WTC11 (cell line): ENCODE data around the gene ANGEL1. TPM values are rescaled to one million over a fixed set of nuclear protein-coding genes. Genes with fewer than 3 reads are reported as not detected.

Experiments used
- CDX4 ChIP-seq: fragments of 250-450 bp; sonication (Bioruptor Pico); IDR thresholded peaks from 2 replicates; pipeline ENCODE4 v1.9.0; 2021; ENCODE audit warnings: moderate library complexity, mild to moderate bottlenecking, inconsistent platforms, borderline replicate concordance
- CREB1 ChIP-seq: sonication (generic); formaldehyde crosslinking; IDR thresholded peaks from 2 replicates; pipeline ENCODE4 v1.8.0; 2023; ENCODE audit warnings: mild to moderate bottlenecking, missing genetic modification reagents
- CTCF ChIP-seq: fragments of 200-600 bp; IDR thresholded peaks from 2 replicates; pipeline ENCODE4 v1.8.0; 2022; ENCODE audit warnings: antibody characterized with exemption
- E2F4 ChIP-seq: sonication (generic); formaldehyde crosslinking; IDR thresholded peaks from 2 replicates; pipeline ENCODE4 v1.8.1; 2022; ENCODE audit warnings: low read depth, mild to moderate bottlenecking, moderate library complexity, missing genetic modification reagents, borderline replicate concordance
- ELF4 ChIP-seq: sonication (generic); formaldehyde crosslinking; IDR thresholded peaks from 2 replicates; pipeline ENCODE4 v1.8.1; 2022; ENCODE audit warnings: low read depth, mild to moderate bottlenecking, moderate library complexity, missing genetic modification reagents
- ESRRA ChIP-seq: sonication (generic); formaldehyde crosslinking; IDR thresholded peaks from 2 replicates; pipeline ENCODE4 v1.8.1; 2022; ENCODE audit warnings: mild to moderate bottlenecking, missing genetic modification reagents, borderline replicate concordance
- FOXJ3 ChIP-seq: sonication (generic); formaldehyde crosslinking; IDR thresholded peaks from 2 replicates; pipeline ENCODE4 v1.9.0; 2021; ENCODE audit warnings: missing genetic modification reagents, mild to moderate bottlenecking, borderline replicate concordance
- FOXK1 ChIP-seq: sonication (generic); formaldehyde crosslinking; IDR thresholded peaks from 2 replicates; pipeline ENCODE4 v1.8.0; 2022; ENCODE audit warnings: mild to moderate bottlenecking, moderate library complexity, missing genetic modification reagents
- GRHL2 ChIP-seq: fragments of 250-450 bp; sonication (Bioruptor Pico); IDR thresholded peaks from 2 replicates; pipeline ENCODE4 v1.8.0; 2022; ENCODE audit warnings: mild to moderate bottlenecking, moderate library complexity; ENCODE audit not compliant: insufficient replicate concordance, severe bottlenecking
- HMGA2 ChIP-seq: fragments of 250-450 bp; sonication (Bioruptor Pico); IDR thresholded peaks from 2 replicates; pipeline ENCODE4 v1.4.0; 2021; ENCODE audit warnings: mild to moderate bottlenecking, moderate library complexity
- JAZF1 ChIP-seq: fragments of 250-450 bp; sonication (Bioruptor Pico); IDR thresholded peaks from 2 replicates; pipeline ENCODE4 v1.9.0; 2021; ENCODE audit warnings: moderate library complexity, mild to moderate bottlenecking, inconsistent platforms
- KAT7 ChIP-seq: sonication (generic); formaldehyde crosslinking; IDR thresholded peaks from 2 replicates; pipeline ENCODE4 v1.8.1; 2023; ENCODE audit warnings: missing genetic modification reagents, mild to moderate bottlenecking, borderline replicate concordance
- MYBL2 ChIP-seq: sonication (generic); formaldehyde crosslinking; IDR thresholded peaks from 2 replicates; pipeline ENCODE4 v1.8.1; 2023; ENCODE audit warnings: mild to moderate bottlenecking, moderate library complexity, missing genetic modification reagents
- RORB ChIP-seq: fragments of 250-450 bp; sonication (Bioruptor Pico); IDR thresholded peaks from 2 replicates; pipeline ENCODE4 v1.9.0; 2021; ENCODE audit warnings: mild to moderate bottlenecking
- SMAD3 ChIP-seq: sonication (generic); formaldehyde crosslinking; IDR thresholded peaks from 2 replicates; pipeline ENCODE4 v1.8.0; 2022; ENCODE audit warnings: missing genetic modification reagents, mild to moderate bottlenecking, borderline replicate concordance
- STAT6 ChIP-seq: sonication (generic); formaldehyde crosslinking; conservative IDR thresholded peaks from 2 replicates; pipeline ENCODE4 v1.8.1; 2023; ENCODE audit warnings: mild to moderate bottlenecking, low read depth, missing genetic modification reagents, moderate library complexity
- TCF7 ChIP-seq: sonication (generic); formaldehyde crosslinking; IDR thresholded peaks from 2 replicates; pipeline ENCODE4 v1.8.0; 2022; ENCODE audit warnings: mild to moderate bottlenecking, low read depth, missing genetic modification reagents, moderate library complexity
- TEAD4 ChIP-seq: sonication (generic); formaldehyde crosslinking; IDR thresholded peaks from 2 replicates; pipeline ENCODE4 v1.8.0; 2022; ENCODE audit warnings: mild to moderate bottlenecking, missing genetic modification reagents
- ZBTB43 ChIP-seq: sonication (generic); formaldehyde crosslinking; IDR thresholded peaks from 2 replicates; pipeline ENCODE4 v1.8.1; 2023; ENCODE audit warnings: mild to moderate bottlenecking, missing genetic modification reagents
- ZNF263 ChIP-seq: sonication (generic); formaldehyde crosslinking; IDR thresholded peaks from 2 replicates; pipeline ENCODE4 v1.8.1; 2022; ENCODE audit warnings: low read depth, mild to moderate bottlenecking, moderate library complexity, missing genetic modification reagents
- total RNA-seq: library from RNA; stranded (reverse); gene quantifications from 3 replicates; pipeline ENCODE4 v1.2.3, GENCODE V29; 2021
- TF ChIP-seq, protein P1 (sequence below): sonication (generic); formaldehyde crosslinking; IDR thresholded peaks from 2 replicates; pipeline ENCODE4 v1.8.0; 2022; ENCODE audit warnings: mild to moderate bottlenecking, missing genetic modification reagents
- TF ChIP-seq, protein P2 (sequence below): sonication (generic); formaldehyde crosslinking; IDR thresholded peaks from 2 replicates; pipeline ENCODE4 v1.8.1; 2023; ENCODE audit warnings: mild to moderate bottlenecking, missing genetic modification reagents, moderate library complexity
- TF ChIP-seq, protein P3 (sequence below): sonication (generic); formaldehyde crosslinking; IDR thresholded peaks from 2 replicates; pipeline ENCODE4 v1.8.0; 2022; ENCODE audit warnings: mild to moderate bottlenecking, missing genetic modification reagents
- TF ChIP-seq, protein P4 (sequence below): sonication (generic); formaldehyde crosslinking; IDR thresholded peaks from 2 replicates; pipeline ENCODE4 v1.8.1; 2022; ENCODE audit warnings: mild to moderate bottlenecking, missing genetic modification reagents, moderate library complexity, borderline replicate concordance

ANGEL1 gene
- total RNA-seq, 1 experiment from 2014 or later: 29.7 TPM

- TF ChIP-seq E2F4 (CRISPR knock-in tag): peak; percentile 54; the same call in 1 of the 2 replicates
- TF ChIP-seq, protein P1, sequence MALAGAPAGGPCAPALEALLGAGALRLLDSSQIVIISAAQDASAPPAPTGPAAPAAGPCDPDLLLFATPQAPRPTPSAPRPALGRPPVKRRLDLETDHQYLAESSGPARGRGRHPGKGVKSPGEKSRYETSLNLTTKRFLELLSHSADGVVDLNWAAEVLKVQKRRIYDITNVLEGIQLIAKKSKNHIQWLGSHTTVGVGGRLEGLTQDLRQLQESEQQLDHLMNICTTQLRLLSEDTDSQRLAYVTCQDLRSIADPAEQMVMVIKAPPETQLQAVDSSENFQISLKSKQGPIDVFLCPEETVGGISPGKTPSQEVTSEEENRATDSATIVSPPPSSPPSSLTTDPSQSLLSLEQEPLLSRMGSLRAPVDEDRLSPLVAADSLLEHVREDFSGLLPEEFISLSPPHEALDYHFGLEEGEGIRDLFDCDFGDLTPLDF (CRISPR knock-in tag): no peak
- TF ChIP-seq GRHL2 (CRISPR knock-in tag): no peak
- TF ChIP-seq ZBTB43 (CRISPR knock-in tag): no peak
- no peak for TF ChIP-seq KAT7 (CRISPR knock-in tag)
- peak; percentile 12; the same call in 1 of the 2 replicates for TF ChIP-seq FOXK1 (CRISPR knock-in tag)
- peak; percentile 66; the same call in 1 of the 2 replicates for TF ChIP-seq ELF4
- no peak for TF ChIP-seq HMGA2 (CRISPR knock-in tag)
- TF ChIP-seq TCF7 (CRISPR knock-in tag): peak; percentile 7; the same call in 1 of the 2 replicates
- TF ChIP-seq, protein P2, sequence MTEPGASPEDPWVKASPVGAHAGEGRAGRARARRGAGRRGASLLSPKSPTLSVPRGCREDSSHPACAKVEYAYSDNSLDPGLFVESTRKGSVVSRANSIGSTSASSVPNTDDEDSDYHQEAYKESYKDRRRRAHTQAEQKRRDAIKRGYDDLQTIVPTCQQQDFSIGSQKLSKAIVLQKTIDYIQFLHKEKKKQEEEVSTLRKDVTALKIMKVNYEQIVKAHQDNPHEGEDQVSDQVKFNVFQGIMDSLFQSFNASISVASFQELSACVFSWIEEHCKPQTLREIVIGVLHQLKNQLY (CRISPR knock-in tag): no peak
- TF ChIP-seq FOXJ3 (CRISPR knock-in tag): no peak
- TF ChIP-seq CDX4: no peak
- TF ChIP-seq STAT6 (CRISPR knock-in tag): no peak
- no peak for TF ChIP-seq CREB1 (CRISPR knock-in tag)
- no peak; the same call in 1 of the 2 replicates for TF ChIP-seq ZNF263
- no peak for TF ChIP-seq TEAD4 (CRISPR knock-in tag)
- TF ChIP-seq SMAD3 (CRISPR knock-in tag): no peak
- no peak for TF ChIP-seq JAZF1 (CRISPR knock-in tag)
- no peak for TF ChIP-seq RORB (CRISPR knock-in tag)
- TF ChIP-seq MYBL2 (CRISPR knock-in tag): peak; percentile 47; the same call in 1 of the 2 replicates
- TF ChIP-seq, protein P3, sequence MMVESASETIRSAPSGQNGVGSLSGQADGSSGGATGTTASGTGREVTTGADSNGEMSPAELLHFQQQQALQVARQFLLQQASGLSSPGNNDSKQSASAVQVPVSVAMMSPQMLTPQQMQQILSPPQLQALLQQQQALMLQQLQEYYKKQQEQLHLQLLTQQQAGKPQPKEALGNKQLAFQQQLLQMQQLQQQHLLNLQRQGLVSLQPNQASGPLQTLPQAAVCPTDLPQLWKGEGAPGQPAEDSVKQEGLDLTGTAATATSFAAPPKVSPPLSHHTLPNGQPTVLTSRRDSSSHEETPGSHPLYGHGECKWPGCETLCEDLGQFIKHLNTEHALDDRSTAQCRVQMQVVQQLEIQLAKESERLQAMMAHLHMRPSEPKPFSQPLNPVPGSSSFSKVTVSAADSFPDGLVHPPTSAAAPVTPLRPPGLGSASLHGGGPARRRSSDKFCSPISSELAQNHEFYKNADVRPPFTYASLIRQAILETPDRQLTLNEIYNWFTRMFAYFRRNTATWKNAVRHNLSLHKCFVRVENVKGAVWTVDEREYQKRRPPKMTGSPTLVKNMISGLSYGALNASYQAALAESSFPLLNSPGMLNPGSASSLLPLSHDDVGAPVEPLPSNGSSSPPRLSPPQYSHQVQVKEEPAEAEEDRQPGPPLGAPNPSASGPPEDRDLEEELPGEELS (CRISPR knock-in tag): peak; percentile 56
- TF ChIP-seq ESRRA (CRISPR knock-in tag): 0 out of 2 replicates have a peak, but pooled peaks have one; percentile 32
- TF ChIP-seq, protein P4, sequence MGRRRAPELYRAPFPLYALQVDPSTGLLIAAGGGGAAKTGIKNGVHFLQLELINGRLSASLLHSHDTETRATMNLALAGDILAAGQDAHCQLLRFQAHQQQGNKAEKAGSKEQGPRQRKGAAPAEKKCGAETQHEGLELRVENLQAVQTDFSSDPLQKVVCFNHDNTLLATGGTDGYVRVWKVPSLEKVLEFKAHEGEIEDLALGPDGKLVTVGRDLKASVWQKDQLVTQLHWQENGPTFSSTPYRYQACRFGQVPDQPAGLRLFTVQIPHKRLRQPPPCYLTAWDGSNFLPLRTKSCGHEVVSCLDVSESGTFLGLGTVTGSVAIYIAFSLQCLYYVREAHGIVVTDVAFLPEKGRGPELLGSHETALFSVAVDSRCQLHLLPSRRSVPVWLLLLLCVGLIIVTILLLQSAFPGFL (CRISPR knock-in tag): no peak
- TF ChIP-seq CTCF: no peak
Measured at GRCh38 chr14:76761136-76761959, 51.3 kb downstream of the ANGEL1 start, which contains the start of gene VASH1 (continued).
